Ureter (tissue), 1 donor: ENCODE results near the gene ZNF865. TPM values are rescaled to one million over a fixed set of nuclear protein-coding genes. Genes with fewer than 3 reads are reported as not detected.

Experiments
- DNase-seq: peaks from one replicate; pipeline ENCODE4 v3.0.0-alpha.2; 2020; ENCODE audit warnings: low spot score
- total RNA-seq: library from RNA; stranded (reverse); gene quantifications from one replicate; pipeline ENCODE4 v1.2.4, GENCODE V29; 2023
- donor health status: DM: yes; HTN: yes; CAD: no.

Gene ZNF865
- total RNA-seq, 1 donor from 2014 or later, result 13.6 TPM

DNA sequence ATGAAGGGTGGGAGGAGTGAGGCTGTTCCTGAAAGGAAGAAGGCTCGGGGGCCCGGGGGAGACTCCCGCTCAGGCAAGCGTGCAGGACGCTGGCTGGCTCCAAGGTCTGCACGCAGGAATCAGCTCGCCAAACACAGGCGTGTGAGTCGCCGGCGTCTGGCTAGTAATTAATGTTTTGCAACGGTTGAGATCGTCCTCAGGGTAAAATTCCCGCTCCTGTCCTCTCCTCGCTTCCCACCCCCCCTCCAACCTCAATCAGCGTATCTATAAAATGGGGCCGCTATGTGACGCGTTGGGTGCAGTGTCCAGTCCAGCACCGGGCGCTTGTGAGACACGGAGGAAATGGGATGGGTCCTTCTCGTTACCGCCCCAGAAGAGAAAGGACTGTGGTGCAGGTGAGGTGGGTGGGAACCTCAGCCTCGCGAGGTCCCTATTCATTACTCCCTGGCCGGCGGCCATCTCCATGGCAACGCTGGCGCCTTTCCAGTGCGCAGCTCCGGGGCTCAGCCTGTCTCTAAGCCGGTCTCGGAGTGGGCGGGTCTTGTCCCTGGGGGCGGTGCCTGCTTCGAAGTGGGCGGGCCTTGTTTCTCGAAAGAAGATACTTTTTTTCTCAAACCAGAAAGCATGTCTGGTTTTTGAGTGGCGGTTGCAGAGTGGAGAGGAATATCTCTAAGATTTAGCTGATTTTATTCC lies 18.3 kb upstream of the ZNF865 start:
- DNase-seq, result peak; percentile 95

GRCh38 chr19:55588738-55589137 lies 16.7 kb upstream of the ZNF865 start:
- no peak for DNase-seq

DNA sequence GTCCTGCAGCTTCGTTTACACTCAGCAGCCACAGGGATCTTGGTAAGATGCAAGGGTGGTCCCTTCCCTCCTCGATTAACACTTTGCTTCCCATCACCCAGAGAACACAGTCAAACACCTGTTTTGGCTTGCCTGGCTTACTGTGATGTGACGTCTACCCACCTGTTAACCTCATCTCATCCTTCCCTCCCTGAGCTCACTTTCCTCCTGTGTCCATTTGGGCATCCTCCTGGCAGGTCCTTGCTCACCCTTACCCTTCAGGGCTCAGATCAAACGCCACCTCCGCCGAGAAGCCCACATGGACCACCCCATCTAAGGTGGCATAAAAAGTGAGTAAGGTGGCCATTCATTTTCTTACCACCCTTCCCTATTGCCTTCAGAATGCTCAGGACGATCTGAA lies 15.3 kb upstream of the ZNF865 start:
- DNase-seq, result no peak

- DNase-seq, result no peak
These were observed 14.8 kb upstream of the ZNF865 start for GRCh38 chr19:55590617-55591016.

DNA sequence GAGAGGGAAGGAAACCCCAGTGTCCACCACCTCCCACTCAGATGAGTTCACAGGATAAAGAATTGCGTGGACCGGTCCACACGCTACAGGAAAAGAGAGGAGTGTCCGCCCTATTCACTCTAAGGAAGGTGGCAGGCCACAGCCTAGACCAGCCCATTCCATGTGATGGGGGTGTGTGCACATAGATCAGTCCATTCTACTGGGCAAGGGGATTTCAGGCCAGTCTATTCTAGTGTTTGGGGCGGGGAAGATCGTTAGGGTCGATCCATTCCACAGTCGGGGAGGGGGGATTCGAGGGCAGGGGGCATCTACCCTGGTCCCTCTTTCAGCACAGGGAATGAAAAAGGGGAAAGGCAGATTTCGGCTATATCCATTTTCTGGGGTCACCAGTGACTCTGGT lies 13.9 kb upstream of the ZNF865 start:
- DNase-seq, result no peak

DNA sequence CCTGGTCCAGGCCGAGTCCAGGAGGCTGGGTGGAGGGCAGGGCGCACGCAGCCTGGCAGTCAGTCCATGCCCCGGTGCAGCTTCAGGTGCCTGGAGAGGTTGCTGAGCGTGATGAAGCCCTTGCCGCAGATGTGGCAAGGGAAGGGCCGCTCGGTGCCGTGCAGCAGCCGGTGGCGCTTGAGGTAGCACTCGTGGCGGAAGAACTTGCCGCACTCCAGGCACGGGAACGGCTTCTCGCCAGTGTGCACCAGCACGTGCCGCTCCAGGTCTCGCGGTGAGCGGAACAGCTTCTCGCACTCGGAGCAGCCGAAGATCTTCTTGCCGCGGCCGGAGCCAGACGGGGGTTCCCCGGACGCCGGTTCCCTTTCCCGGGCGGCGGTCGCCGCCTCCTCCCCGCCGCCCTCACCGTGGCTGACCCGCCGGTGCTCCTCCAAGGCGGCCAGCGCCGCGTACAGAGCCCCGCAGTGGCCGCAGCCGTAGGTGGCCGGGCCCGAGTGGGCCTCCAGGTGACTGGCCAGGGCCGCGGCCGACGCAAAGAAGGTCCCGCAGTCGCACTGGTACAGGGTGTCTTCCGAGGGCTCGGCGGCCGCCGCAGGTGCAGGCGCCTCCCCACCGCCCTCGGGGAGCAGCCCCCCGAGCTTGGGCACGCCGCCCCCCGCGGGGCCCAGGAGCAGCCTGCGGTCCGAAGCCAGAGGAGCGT lies 12.9 kb upstream of the ZNF865 start:
- DNase-seq, result no peak

DNA sequence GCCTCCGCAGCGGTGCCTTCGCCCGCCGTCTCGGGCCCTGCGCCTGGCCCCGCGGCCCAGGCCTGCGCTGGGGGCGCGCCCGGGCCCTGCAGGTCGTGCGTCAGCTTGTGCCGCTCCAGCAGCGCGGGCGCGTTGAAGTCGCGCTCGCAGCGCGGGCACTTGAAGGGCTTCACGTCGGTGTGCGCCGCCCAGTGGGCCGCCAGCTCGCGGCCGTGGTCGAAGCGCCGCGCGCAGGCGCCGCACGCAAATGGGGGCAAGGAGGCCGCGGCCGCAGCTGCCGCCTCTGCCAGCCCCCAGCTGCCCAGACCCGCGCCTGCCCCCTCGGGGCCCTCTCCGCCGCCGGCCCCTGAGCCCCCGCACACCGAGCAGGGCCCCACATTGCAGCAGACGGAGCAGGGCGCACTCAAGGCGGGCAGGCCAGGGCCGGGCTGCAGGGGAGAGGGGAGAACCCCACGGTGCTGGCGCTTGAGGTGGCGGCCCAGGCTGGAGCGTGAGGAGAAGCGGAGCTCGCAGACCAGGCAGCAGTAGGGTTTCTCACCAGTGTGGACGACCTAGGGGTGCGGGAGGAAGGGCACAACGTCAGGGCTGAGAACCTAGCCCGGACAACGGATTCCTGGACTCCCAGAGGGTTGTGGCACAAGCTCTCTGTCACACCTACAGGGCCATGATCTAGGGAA lies 12.2 kb upstream of the ZNF865 start:
- DNase-seq, result no peak

- no peak for DNase-seq
These were observed 10.4 kb upstream of the ZNF865 start for GRCh38 chr19:55594996-55595545.

DNA sequence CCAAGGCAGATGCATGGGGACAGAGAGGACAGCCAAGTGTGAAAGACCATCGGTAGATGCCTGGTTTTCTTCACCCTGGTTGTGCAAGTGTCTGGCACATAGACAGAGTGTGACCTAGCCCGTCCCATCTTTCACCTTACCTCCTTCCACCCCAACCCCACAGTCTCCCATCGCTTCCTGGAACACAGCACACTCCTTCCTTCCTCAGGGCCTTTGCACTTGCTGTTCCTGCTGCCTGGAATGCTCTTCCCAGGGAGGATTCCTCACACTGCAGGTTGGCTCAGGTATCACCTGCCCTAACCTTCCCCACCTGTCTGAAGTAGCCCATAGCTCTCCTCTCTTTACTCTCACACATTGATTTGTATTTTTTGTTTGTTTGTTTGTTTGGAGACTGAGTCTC lies 9.1 kb upstream of the ZNF865 start:
- no peak for DNase-seq

DNA sequence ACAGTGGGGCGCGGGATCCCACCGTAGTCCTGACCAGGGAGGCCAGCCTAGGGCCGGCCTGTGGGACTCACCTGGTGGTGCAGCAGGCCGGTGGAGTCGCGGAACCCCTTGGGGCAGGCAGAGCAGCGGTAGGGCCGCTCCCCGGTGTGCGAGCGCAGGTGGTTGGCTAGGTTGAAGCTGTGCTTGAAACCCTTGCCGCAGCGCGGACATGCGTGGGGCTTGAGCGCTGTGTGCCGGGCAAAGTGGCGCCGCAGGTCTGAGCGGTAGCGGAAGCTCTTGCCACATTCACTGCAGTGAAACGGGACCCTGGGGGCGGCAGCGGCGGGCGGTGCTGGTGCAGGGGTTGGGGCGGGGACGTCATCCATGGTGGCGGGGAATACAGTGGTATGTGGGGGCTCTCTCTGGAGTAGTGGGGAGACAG lies 7.9 kb upstream of the ZNF865 start:
- DNase-seq, result no peak

DNA sequence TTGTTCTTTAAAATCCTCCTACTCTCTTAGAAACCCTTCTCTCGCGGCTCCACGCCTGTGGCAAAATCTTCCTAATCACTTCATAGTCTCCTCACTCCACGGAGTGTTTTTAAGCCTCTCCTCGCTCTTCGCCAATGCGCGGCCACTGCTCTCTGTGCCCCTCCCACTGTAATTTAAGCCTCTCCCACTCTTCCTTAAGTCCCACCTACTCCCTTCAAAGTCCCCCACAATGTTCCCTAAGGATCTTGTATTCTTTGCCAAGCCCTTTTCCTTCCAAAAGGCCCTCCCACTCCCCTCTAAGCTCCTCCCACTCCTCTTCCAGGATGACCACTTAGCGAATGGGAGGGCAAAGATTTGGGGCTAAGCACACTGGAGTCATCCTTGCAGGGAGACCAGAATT lies 7.4 kb upstream of the ZNF865 start:
- DNase-seq, result no peak

DNA sequence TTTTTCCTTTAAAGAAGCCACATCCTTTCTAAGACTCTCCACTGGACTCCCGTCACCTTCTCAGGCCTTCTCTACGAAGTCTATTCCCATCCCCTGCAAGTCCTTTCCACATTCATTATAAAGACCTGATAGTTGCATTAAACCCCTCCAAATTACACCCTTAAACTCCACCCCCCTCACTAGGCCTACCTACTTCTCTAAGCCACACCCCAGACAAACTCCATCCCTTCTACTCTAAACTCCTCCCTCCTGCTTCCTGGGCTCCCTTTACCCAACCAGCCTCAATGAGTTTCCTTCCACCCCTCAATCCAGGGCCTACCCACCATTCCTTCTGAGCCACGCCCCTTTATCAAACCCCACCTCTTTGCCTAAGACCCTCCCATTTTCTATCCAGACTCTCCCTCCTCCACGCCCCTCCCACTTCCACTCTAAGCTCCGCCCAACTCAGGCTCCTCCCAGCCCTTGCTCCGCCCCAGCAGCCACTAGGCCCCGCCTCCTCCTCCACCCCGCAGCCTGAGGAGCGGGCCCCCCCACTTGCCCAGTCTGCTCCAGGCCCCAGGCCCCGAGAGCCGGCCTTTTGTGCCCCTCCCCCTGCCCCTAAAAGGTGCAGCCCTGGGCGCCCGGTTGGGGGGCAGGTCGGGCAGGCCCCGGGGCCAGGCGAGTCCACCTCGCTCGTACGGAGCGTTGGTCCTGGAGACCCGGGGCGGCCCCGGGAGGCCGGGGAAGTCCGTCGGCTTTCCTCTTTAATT lies 6.6 kb upstream of the ZNF865 start:
- DNase-seq, result peak; percentile 95

DNA sequence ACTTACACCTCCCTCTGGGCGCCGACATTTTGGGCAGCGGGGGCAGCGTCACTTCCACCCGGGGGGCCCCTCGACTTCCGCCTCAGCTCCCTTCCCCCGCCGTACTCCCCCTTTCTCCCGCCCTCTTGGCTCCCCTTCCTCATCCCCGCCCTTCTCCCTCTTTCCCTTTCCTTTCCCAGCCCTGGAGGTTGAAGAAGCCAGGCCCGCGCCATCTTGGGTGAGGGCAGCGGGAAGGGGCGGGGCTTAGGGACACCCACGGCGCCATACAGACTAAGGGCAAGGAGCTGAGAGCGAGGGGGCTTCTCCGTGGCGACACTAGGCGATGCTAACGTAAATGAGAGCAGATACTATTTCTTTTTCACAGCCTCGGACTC lies 6.0 kb upstream of the ZNF865 start, which contains the start of gene FIZ1:
Gene FIZ1 (minus strand): TSS at position 50 of the 374 bp plus-strand sequence. CDS start 1,652 bp downstream, outside the sequence.
- DNase-seq, result peak; percentile 99

DNA sequence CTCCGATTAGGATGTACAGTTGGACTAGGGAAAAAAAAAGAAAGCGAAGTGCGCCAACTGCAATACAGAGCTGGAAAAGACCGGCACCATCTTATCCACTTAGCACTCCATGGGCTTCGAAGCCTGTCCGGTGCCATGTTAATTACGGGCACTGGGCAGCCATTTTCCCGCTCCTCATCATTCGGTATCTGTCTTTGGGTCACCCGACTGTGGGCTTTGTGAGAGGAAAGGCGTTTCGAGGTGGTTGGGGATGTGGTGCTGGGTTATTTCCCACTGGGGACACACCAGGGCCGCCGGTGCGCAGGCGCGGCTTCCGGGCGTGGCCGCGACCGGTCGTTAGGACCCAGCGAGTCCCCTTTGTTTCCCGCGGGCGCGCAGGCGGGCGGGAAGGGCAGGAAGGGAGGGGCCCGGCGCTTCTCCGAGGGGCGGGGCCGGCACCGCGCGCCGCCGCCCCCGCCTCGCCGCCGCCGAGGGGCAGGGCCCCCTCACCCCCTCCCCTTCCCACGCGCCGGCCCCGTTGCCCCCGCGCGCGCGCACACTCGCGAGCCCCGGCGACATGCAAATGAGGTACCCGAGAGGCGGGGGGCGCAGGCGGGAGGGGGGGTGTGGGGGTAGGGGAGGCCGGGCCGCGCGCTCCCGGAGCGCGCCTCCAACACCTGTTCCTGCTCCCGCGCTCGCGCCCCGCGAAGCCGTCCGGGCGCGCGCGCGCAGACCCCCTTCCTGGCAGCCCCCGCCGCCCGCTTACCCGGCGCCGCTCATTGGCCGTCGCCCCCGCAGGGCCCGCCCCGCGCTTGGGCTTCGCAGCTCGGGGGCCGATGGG lies 5.4 kb upstream of the ZNF865 start, which contains the start of gene ZNF524:
Gene ZNF524 (plus strand): TSS at position 447 of the 820 bp plus-strand sequence. CDS start 1,825 bp downstream, outside the sequence.
- peak; percentile 85 for DNase-seq

GRCh38 chr19:55600662-55601028 lies 4.8 kb upstream of the ZNF865 start:
- DNase-seq, result no peak

GRCh38 chr19:55601084-55601483 lies 4.4 kb upstream of the ZNF865 start:
- DNase-seq, result no peak

DNA sequence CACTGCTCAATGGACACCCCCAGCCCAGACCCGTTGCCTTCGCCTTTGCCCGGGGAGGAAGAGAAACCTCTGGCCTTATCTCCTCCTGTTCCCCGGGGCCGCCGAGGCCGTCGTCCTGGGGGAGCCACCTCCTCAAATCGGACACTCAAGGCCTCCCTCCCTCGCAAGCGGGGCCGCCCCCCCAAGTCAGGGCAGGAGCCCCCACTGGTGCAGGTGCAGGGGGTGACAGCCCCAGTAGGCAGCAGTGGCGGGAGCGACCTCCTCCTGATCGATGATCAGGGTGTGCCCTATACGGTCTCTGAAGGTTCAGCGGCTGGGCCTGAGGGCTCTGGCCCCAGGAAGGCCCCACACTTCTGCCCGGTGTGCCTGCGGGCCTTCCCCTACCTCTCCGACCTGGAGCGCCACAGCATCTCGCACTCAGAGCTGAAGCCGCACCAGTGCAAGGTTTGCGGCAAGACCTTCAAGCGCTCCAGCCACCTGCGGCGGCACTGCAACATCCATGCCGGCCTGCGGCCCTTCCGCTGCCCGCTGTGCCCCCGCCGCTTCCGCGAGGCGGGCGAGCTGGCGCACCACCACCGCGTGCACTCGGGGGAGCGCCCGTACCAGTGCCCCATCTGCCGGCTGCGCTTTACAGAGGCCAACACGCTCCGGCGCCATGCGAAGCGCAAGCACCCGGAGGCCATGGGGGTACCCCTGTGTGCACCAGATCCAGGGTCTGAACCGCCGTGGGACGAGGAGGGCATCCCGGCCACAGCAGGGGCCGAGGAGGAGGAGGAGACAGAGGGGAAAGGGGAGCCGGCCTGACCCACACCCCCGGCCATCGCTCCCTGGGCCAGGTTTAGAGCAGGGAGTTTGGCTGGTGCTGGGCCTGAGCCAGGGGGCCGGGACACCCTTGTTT lies 3.1 kb upstream of the ZNF865 start:
- DNase-seq, result no peak

GRCh38 chr19:55603115-55603514 lies 2.3 kb upstream of the ZNF865 start:
- DNase-seq, result no peak

- DNase-seq, result no peak
These were observed 1.7 kb upstream of the ZNF865 start for GRCh38 chr19:55603581-55604292.
